Measurements from ENCODE around the gene PCCA. TPM values are rescaled to one million over a fixed set of nuclear protein-coding genes. Genes with fewer than 3 reads are reported as not detected.

Gene PCCA
- total RNA-seq, 1 experiment from 2014 or later, result 52.8 TPM

GRCh38 chr13:100470866-100471505 is 382.1 kb downstream of the PCCA start:
- ChIA-PET CTCF (no interaction called here), POLR2A (no interaction called here)
- Mint-ChIP-seq H3K27me3 (ENCODE audit: low read depth) (no peaks in the 10 kb centered on the region), H3K9me3 (no peaks in the 10 kb centered on the region), H3K4me1 (peaks cover 39% of the 10 kb centered on the region), H3K27ac (no peak overlapping the region; the same call in 1 of the 2 replicates), H3K36me3 (peaks cover 3% of the 10 kb centered on the region; the same call in 1 of the 2 replicates), H3K4me3 (no peak overlapping the region)
- no peak for ATAC-seq
- no peak for DNase-seq (ENCODE audit: low spot score)
- TF ChIP-seq ZNF512 (CRISPR knock-in tag; IDR thresholded peaks at IDR 0.05; ENCODE audit: borderline replicate concordance) (no peak), ESRRA (CRISPR knock-in tag; IDR thresholded peaks at IDR 0.05; ENCODE audit: borderline replicate concordance) (no peak), FOXK1 (CRISPR knock-in tag; IDR thresholded peaks at IDR 0.05) (no peak), E2F4 (CRISPR knock-in tag; IDR thresholded peaks at IDR 0.05; ENCODE audit: borderline replicate concordance, low read depth) (no peak), CREM (CRISPR knock-in tag; IDR thresholded peaks at IDR 0.05) (no peak), HMGA2 (CRISPR knock-in tag; IDR thresholded peaks at IDR 0.05) (no peak), GABPB1 (CRISPR knock-in tag; IDR thresholded peaks at IDR 0.05) (no peak), NR1H2 (CRISPR knock-in tag; IDR thresholded peaks at IDR 0.05) (no peak), OVOL2 (CRISPR knock-in tag; IDR thresholded peaks at IDR 0.05; ENCODE audit: borderline replicate concordance) (no peak), TCF7 (CRISPR knock-in tag; IDR thresholded peaks at IDR 0.05; ENCODE audit: low read depth) (no peak)

- Mint-ChIP-seq H3K27ac (peak overlapping the region; percentile 40; the same call in 1 of the 2 replicates), H3K9me3 (no peaks in the 10 kb centered on the region), H3K36me3 (no peaks in the 10 kb centered on the region), H3K4me3 (no peak overlapping the region), H3K4me1 (peaks cover 52% of the 10 kb centered on the region), H3K27me3 (ENCODE audit: low read depth) (no peaks in the 10 kb centered on the region)
- POLR2A ChIA-PET, result no interaction called here
- ATAC-seq (peak; percentile 85), DNase-seq (ENCODE audit: low spot score) (peak; percentile 42)
- TF ChIP-seq PREB (CRISPR knock-in tag; IDR thresholded peaks at IDR 0.05; ENCODE audit: borderline replicate concordance), result no peak
- TF ChIP-seq USF2 (CRISPR knock-in tag; IDR thresholded peaks at IDR 0.05), result no peak
- TF ChIP-seq SP1 (CRISPR knock-in tag; conservative IDR thresholded peaks at IDR 0.05), result no peak
- no peak for TF ChIP-seq ARID4B (CRISPR knock-in tag; IDR thresholded peaks at IDR 0.05; ENCODE audit: borderline replicate concordance)
- no peak for TF ChIP-seq JUN (CRISPR knock-in tag; IDR thresholded peaks at IDR 0.05)
- no peak for TF ChIP-seq E2F5 (CRISPR knock-in tag; IDR thresholded peaks at IDR 0.05)
- TF ChIP-seq TEAD4 (CRISPR knock-in tag; IDR thresholded peaks at IDR 0.05), result no peak
- no peak for TF ChIP-seq CTCF (IDR thresholded peaks at IDR 0.05)
- CTCF ChIA-PET, result interaction anchor here (0.5 to 1.2 kb wide), 2 partner anchors 36 to 400 kb away, joined by 4 to 6 read pairs; no protein-coding TSS in a partner anchor
Observed at GRCh38 chr13:100473087-100473486, 384.2 kb downstream of the PCCA start.
